Endothelial cell of umbilical vein (primary cell): Measurements from ENCODE around the gene IL10RA.

Source experiments
- EZH2 ChIP-seq: IDR thresholded peaks from 2 replicates; pipeline ENCODE4 v1.6.1; 2012; ENCODE audit warnings: borderline replicate concordance, low read depth, mild to moderate bottlenecking, moderate library complexity, low read length, inconsistent platforms; ENCODE audit not compliant: severe bottlenecking
- FOS ChIP-seq: IDR thresholded peaks from 2 replicates; pipeline ENCODE4 v1.6.1; 2011; ENCODE audit warnings: mild to moderate bottlenecking, low read length, moderate library complexity, borderline replicate concordance; ENCODE audit not compliant: insufficient read depth
- GATA2 ChIP-seq: IDR thresholded peaks from 2 replicates; pipeline ENCODE4 v1.7.0; 2011; ENCODE audit warnings: low read depth, mild to moderate bottlenecking, moderate library complexity, mixed read lengths, low read length; ENCODE audit not compliant: insufficient read length, insufficient read depth
- MYC ChIP-seq: IDR thresholded peaks from one replicate; pipeline ENCODE4 v1.6.1; 2011; ENCODE audit warnings: mild to moderate bottlenecking, low read depth, low read length
- POLR2A ChIP-seq: IDR thresholded peaks from 2 replicates; pipeline ENCODE4 v1.6.1; 2012; ENCODE audit warnings: low read depth, mild to moderate bottlenecking, control low read depth, low read length
- TF ChIP-seq, protein P1 (sequence below): IDR thresholded peaks from 2 replicates; pipeline ENCODE4 v1.6.1; 2011; ENCODE audit not compliant: insufficient read depth, insufficient read length

DNA sequence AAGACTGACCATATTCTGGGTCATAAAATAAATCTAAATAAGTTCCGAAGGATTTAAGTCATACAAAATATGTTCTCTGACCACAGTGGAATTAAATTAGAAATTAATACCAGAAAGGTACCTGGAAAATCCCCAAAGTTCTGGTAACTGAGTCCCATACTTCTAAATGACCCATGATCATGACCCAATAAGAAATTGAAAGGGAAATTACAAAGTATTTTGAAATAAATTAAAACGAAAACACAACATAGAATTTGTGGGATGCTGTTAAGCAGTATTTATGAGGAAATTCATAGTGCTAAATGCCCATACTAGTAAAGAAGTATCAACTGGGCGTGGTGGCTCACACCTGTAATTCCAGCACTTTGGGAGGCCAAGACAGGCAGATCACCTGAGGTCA, 23.4 kb upstream of the IL10RA start:
- no peak for TF ChIP-seq FOS
- TF ChIP-seq EZH2 = no peak
- TF ChIP-seq, protein P1, sequence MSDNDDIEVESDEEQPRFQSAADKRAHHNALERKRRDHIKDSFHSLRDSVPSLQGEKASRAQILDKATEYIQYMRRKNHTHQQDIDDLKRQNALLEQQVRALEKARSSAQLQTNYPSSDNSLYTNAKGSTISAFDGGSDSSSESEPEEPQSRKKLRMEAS = no peak
- TF ChIP-seq POLR2A = no peak
- no peak for TF ChIP-seq MYC
- no peak for TF ChIP-seq GATA2
